HCT116 (cell line): Measurements from ENCODE around the gene TTC32. TPM values are rescaled to one million over a fixed set of nuclear protein-coding genes. Genes with fewer than 3 reads are reported as not detected.
"Not testable (repeated sequence)": the region's sequence is repeated elsewhere in the genome, so short reads cannot be mapped to it uniquely, and the experiment has no call there.

Experiments
- ATAC-seq: fragments of 200-7000 bp; cut with Tn5 transposase; 2 replicates; pipeline ENCODE4 v1.9.1; 2020; ENCODE audit warnings: mild to moderate bottlenecking, moderate library complexity
- BruUV-seq: library from RNA; stranded (reverse); fragments of 400-500 nt; replicated peaks from 2 replicates; lab custom pipeline; 2021; lab: Mats Ljungman, UMichigan
- CTCF ChIA-PET: fragments of 300-600 bp; sonication (Branson Sonifier 250); formaldehyde crosslinking; loops from one replicate; lab custom pipeline; 2021; ENCODE audit warnings: antibody characterized with exemption; lab: Charles Lee
- POLR2A ChIA-PET: fragments of 300-600, 350-600 bp; sonication (Branson Sonifier 250); formaldehyde crosslinking; loops from one replicate; lab custom pipeline; 2021; ENCODE audit warnings: antibody characterized with exemption; lab: Charles Lee
- RAD21 ChIA-PET, 2 experiments: fragments of 300-600 bp; sonication (Branson Sonifier 250); formaldehyde crosslinking; loops; one replicate each; lab custom pipeline; 2023; ENCODE audit warnings: low total read pairs in 2 of 2; ENCODE audit not compliant: uncharacterized antibody in 2 of 2, unreplicated experiment in 2 of 2, low non-redundant PET in 1 of 2; lab: Charles Lee
- DNase-seq: peaks from one replicate; pipeline ENCODE4 v3.0.0-alpha.2; 2010; ENCODE audit warnings: low read depth, low spot score
- H2AFZ ChIP-seq: fragments of 200-600 bp; shearing (Covaris generic), sonication (generic); 2 replicates; pipeline ENCODE4 v1.6.1; 2017; ENCODE audit warnings: low read depth, mixed run types, mixed read lengths, antibody characterized with exemption, low read length; ENCODE audit not compliant: poor library complexity, severe bottlenecking
- H3K27ac ChIP-seq: 2 replicates; pipeline ENCODE4 v1.5.1; 2012; ENCODE audit warnings: low read depth, low read length
- H3K27me3 ChIP-seq: fragments of 200-600 bp; sonication (generic); 2 replicates; pipeline ENCODE4 v1.6.1; 2016; ENCODE audit warnings: mixed run types, low read length, mixed read lengths; ENCODE audit not compliant: insufficient read depth
- H3K36me3 ChIP-seq, 2 experiments: fragments of 200-500 bp in 1 of 2; fragments of 200-600 bp in 1 of 2; sonication (Bioruptor generic) in 1 of 2; sonication (generic) in 1 of 2; 2 replicates each; pipeline versions ENCODE4 v1.5.1 to v1.6.1; 2014 to 2016; ENCODE audit warnings: low read length in 2 of 2, inconsistent platforms in 1 of 2, mixed read lengths in 1 of 2, mixed run types in 1 of 2; ENCODE audit not compliant: insufficient read depth in 2 of 2, control insufficient read depth in 1 of 2
- H3K4me1 ChIP-seq, 2 experiments: fragments of 200-600 bp in 1 of 2; sonication (generic) in 1 of 2; 2 replicates each; pipeline versions ENCODE4 v1.5.1 to v1.6.1; 2012 to 2017; ENCODE audit warnings: low read length in 2 of 2, inconsistent platforms in 1 of 2, mild to moderate bottlenecking in 1 of 2, mixed read lengths in 1 of 2, mixed run types in 1 of 2, moderate library complexity in 1 of 2; ENCODE audit not compliant: insufficient read depth in 2 of 2, control insufficient read depth in 1 of 2
- H3K4me2 ChIP-seq: fragments of 200-600 bp; sonication (generic); 2 replicates; pipeline ENCODE4 v1.6.1; 2017; ENCODE audit warnings: mixed run types, low read length, mixed read lengths
- H3K4me3 ChIP-seq, 2 experiments: fragments of 200-600 bp in 1 of 2; sonication (generic) in 1 of 2; replicated peaks in 1 of 2; 2 replicates each; pipeline ENCODE4 v1.5.1; 2011 to 2016; ENCODE audit warnings: low read length in 2 of 2, control low read depth in 1 of 2, low read depth in 1 of 2, mild to moderate bottlenecking in 1 of 2, mixed read lengths in 1 of 2, mixed run types in 1 of 2
- H3K79me2 ChIP-seq: fragments of 200-600 bp; sonication (generic); 2 replicates; pipeline ENCODE4 v1.6.1; 2017; ENCODE audit warnings: mild to moderate bottlenecking, mixed run types, low read length, moderate library complexity, mixed read lengths; ENCODE audit not compliant: insufficient read depth
- H3K9ac ChIP-seq: fragments of 200-600 bp; sonication (generic); 2 replicates; pipeline ENCODE4 v1.6.1; 2016; ENCODE audit warnings: low read length, mixed read lengths
- H3K9me2 ChIP-seq: fragments of 200-600 bp; sonication (generic), shearing (Covaris generic); 2 replicates; pipeline ENCODE4 v1.6.1; 2017; ENCODE audit warnings: mixed run types, mild to moderate bottlenecking, moderate library complexity; ENCODE audit not compliant: insufficient read depth
- H3K9me3 ChIP-seq, 2 experiments: fragments of 200-500 bp in 1 of 2; fragments of 200-600 bp in 1 of 2; sonication (Bioruptor generic) in 1 of 2; sonication (generic) in 1 of 2; 2 replicates each; pipeline ENCODE4 v1.6.1; 2014 to 2017; ENCODE audit warnings: low read length in 2 of 2, mixed read lengths in 2 of 2, inconsistent platforms in 1 of 2, low read depth in 1 of 2, mild to moderate bottlenecking in 1 of 2, mixed run types in 1 of 2, moderate library complexity in 1 of 2; ENCODE audit not compliant: control insufficient read depth in 1 of 2, insufficient read depth in 1 of 2
- H4K20me1 ChIP-seq: fragments of 200-600 bp; sonication (generic), shearing (Covaris generic); 2 replicates; pipeline ENCODE4 v1.6.1; 2017; ENCODE audit warnings: mixed run types, mild to moderate bottlenecking, moderate library complexity; ENCODE audit not compliant: insufficient read depth
- intact Hi-C: fragments of 100-400 bp; cut with micrococcal nuclease; formaldehyde crosslinking; loops from 2 replicates; pipeline ENCODE4 v1.10.0; 2022
- total RNA-seq: library from RNA; stranded (reverse); gene quantifications from one replicate; pipeline ENCODE4 v1.2.1, GENCODE V29; 2021; ENCODE audit not compliant: unreplicated experiment

Gene TTC32
- total RNA-seq, 1 experiment from 2014 or later, result 6.3 TPM

DNA sequence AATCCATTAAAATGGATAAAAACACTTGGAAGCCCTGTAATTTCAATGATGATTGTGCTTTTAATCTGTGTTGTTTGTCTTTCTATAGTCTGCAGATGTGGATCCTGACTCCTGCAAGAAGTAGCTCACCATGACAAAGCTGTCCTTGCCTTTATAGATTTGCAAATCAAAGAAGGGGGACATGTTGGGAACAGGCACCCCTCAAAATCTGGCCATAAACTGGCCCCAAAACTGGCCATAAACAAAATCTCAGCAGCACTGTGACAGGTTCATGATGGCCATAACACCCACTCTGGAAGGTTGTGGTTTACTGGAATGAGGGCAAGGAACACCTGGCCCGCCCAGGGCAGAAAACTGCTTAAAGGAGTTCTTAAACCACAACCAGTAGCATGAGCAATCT, 26.0 kb upstream of the TTC32 start:
- H3K9me3 ChIP-seq, H3K4me2 ChIP-seq, H4K20me1 ChIP-seq, H3K27ac ChIP-seq, POLR2A ChIA-PET, ATAC-seq, H3K9ac ChIP-seq, H2AFZ ChIP-seq, DNase-seq, H3K9me2 ChIP-seq, H3K4me3 ChIP-seq, BruUV-seq, H3K79me2 ChIP-seq, H3K4me1 ChIP-seq, RAD21 ChIA-PET, H3K27me3 ChIP-seq, CTCF ChIA-PET, intact Hi-C loops: not testable (repeated sequence)
- H3K36me3 ChIP-seq, result peaks cover 8 to 14% of the 10 kb centered on the region in 2 experiments; a peak in 3 of 4 replicates

DNA sequence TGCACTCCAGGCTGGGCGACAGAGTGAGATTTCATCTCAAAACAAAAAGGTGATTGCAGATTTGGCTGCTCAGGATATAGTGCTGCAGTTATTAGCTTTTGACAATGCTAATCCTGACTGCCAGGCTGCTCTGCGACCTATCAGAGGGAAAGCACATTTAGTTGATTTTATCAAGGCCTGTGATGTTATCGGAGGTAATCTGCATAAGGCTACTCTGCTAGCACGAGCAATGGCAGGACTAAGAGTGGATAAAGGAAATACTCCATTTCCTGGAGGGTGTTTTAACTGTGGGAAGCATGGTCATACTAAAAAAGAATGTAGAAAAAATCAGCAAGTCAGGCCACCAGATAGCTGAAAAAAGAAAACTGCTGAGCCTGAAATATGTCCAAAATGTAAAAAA, 22.7 kb upstream of the TTC32 start:
- H3K4me3 ChIP-seq, H3K4me2 ChIP-seq, BruUV-seq, H3K9me2 ChIP-seq, H3K79me2 ChIP-seq, intact Hi-C loops, H3K27me3 ChIP-seq, H3K4me1 ChIP-seq, CTCF ChIA-PET, H2AFZ ChIP-seq, H4K20me1 ChIP-seq, H3K9me3 ChIP-seq, RAD21 ChIA-PET, POLR2A ChIA-PET, ATAC-seq, H3K27ac ChIP-seq, DNase-seq, H3K36me3 ChIP-seq, H3K9ac ChIP-seq: not testable (repeated sequence)

DNA sequence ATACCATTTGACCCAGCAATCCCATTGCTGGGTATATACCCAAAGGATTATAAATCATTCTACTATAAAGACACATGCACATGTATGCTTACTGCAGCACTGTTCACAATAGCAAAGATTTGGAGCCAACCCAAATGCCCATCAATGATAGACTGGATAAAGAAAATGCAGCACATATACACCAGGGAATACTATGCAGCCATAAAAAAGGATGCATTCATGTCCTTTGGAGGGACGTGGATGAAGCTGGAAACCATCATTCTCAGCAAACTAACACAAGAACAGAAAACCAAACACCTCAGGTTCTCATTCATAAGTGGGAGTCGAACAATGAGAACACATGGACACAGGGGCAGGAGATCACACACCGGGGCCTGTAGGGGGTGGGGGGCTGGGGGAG, 20.4 kb upstream of the TTC32 start:
- DNase-seq, H3K4me3 ChIP-seq, H2AFZ ChIP-seq, H3K9me3 ChIP-seq, H3K79me2 ChIP-seq, ATAC-seq, H3K36me3 ChIP-seq, POLR2A ChIA-PET, H3K4me2 ChIP-seq, H3K4me1 ChIP-seq, CTCF ChIA-PET, intact Hi-C loops, RAD21 ChIA-PET, H3K27ac ChIP-seq, H3K27me3 ChIP-seq, BruUV-seq, H3K9ac ChIP-seq, H4K20me1 ChIP-seq, H3K9me2 ChIP-seq: not testable (repeated sequence)
